Stimulated activated CD8-positive, alpha-beta memory T cell treated with anti-CD3 and anti-CD28 coated beads, Interleukin-7, amount 100 ng/mL, for 1 hour (primary cell): ENCODE results near the gene ART4.

Source experiments
- DNase-seq, 2 donors: peaks; one replicate each; pipeline ENCODE4 v3.0.0-alpha.2; 2020; ENCODE audit warnings: low read depth in 2 of 2

The ART4 gene

GRCh38 chr12:14810953-14811483 lies 32.3 kb downstream of the ART4 start:
- no peak for DNase-seq

- DNase-seq: no peak
Observed at GRCh38 chr12:14810167-14810952, 33.0 kb downstream of the ART4 start.

- no peak for DNase-seq
Observed at GRCh38 chr12:14803830-14804160, 39.5 kb downstream of the ART4 start.

GRCh38 chr12:14803011-14803829 lies 40.1 kb downstream of the ART4 start, which contains the start of the genes C12orf60 and WBP11:
TSS of gene C12orf60 (plus strand) at chr12:14803670. CDS start at chr12:14822936, 19,266 bp downstream.
TSS of gene WBP11 (minus strand) at chr12:14803478. CDS start at chr12:14801383, 2,095 bp downstream.
- DNase-seq: peak; percentile 69 to 70

- DNase-seq: no peak
Observed at GRCh38 chr12:14802721-14803010, 40.7 kb downstream of the ART4 start.

GRCh38 chr12:14802247-14802646 lies 41.1 kb downstream of the ART4 start:
- no peak for DNase-seq

GRCh38 chr12:14795028-14795448 lies 48.3 kb downstream of the ART4 start:
- DNase-seq: no peak

GRCh38 chr12:14785568-14785967 lies 57.8 kb downstream of the ART4 start:
- no peak for DNase-seq

GRCh38 chr12:14784471-14784870 lies 58.9 kb downstream of the ART4 start:
- no peak for DNase-seq

GRCh38 chr12:14782756-14783155 lies 60.6 kb downstream of the ART4 start:
- DNase-seq: no peak

- DNase-seq: no peak
Observed at GRCh38 chr12:14781563-14781962, 61.8 kb downstream of the ART4 start.

GRCh38 chr12:14780859-14781258 lies 62.5 kb downstream of the ART4 start:
- DNase-seq: no peak

GRCh38 chr12:14779834-14780233 lies 63.5 kb downstream of the ART4 start:
- no peak for DNase-seq

GRCh38 chr12:14777271-14777670 lies 66.1 kb downstream of the ART4 start:
- DNase-seq: no peak

GRCh38 chr12:14776236-14776961 lies 66.9 kb downstream of the ART4 start:
- no peak for DNase-seq

- no peak for DNase-seq
Observed at GRCh38 chr12:14775636-14775980, 67.7 kb downstream of the ART4 start.
